Neuron (in vitro differentiated cells): ENCODE results near the gene VDAC2.

Experiments
- H2AFZ ChIP-seq: one replicate; pipeline ENCODE4 v1.6.1; 2013; ENCODE audit warnings: low read depth, mild to moderate bottlenecking, inconsistent platforms, low read length, moderate library complexity
- H3K27me3 ChIP-seq: one replicate; pipeline ENCODE4 v1.6.1; 2013; ENCODE audit warnings: low read length; ENCODE audit not compliant: insufficient read depth
- H3K36me3 ChIP-seq: one replicate; pipeline ENCODE4 v1.6.1; 2013; ENCODE audit warnings: low read length; ENCODE audit not compliant: insufficient read depth
- H3K4me1 ChIP-seq: one replicate; pipeline ENCODE4 v1.6.1; 2013; ENCODE audit warnings: low read length; ENCODE audit not compliant: insufficient read depth
- H3K4me3 ChIP-seq: 2 replicates; pipeline ENCODE4 v1.5.1; 2013; ENCODE audit warnings: mild to moderate bottlenecking, low read length, moderate library complexity
- H3K9me3 ChIP-seq: one replicate; pipeline ENCODE4 v1.6.1; 2013; ENCODE audit warnings: low read length

The VDAC2 gene

GRCh38 chr10:75238182-75239095 is 27.8 kb downstream of the VDAC2 start:
- no peaks in the 10 kb centered on the region for H3K9me3 ChIP-seq
- H2AFZ ChIP-seq, result no peak overlapping the region
- no peak overlapping the region for H3K4me3 ChIP-seq
- H3K4me1 ChIP-seq, result no peaks in the 10 kb centered on the region
- no peaks in the 10 kb centered on the region for H3K27me3 ChIP-seq
- no peaks in the 10 kb centered on the region for H3K36me3 ChIP-seq

- Histone ChIP-seq H3K4me1 (no peaks in the 10 kb centered on the region), H2AFZ (no peak overlapping the region), H3K4me3 (no peak overlapping the region), H3K9me3 (no peaks in the 10 kb centered on the region), H3K27me3 (no peaks in the 10 kb centered on the region), H3K36me3 (no peaks in the 10 kb centered on the region)
Measured at GRCh38 chr10:75239096-75239790, 28.6 kb downstream of the VDAC2 start.

GRCh38 chr10:75240329-75241076 is 29.9 kb downstream of the VDAC2 start:
- Histone ChIP-seq H3K4me3 (no peak overlapping the region), H2AFZ (no peak overlapping the region), H3K4me1 (no peaks in the 10 kb centered on the region), H3K36me3 (no peaks in the 10 kb centered on the region), H3K27me3 (no peaks in the 10 kb centered on the region), H3K9me3 (no peaks in the 10 kb centered on the region)

GRCh38 chr10:75243426-75243825 is 32.8 kb downstream of the VDAC2 start:
- Histone ChIP-seq H3K36me3 (no peaks in the 10 kb centered on the region), H3K9me3 (no peaks in the 10 kb centered on the region), H3K4me3 (no peak overlapping the region), H3K27me3 (no peaks in the 10 kb centered on the region), H2AFZ (no peak overlapping the region), H3K4me1 (no peaks in the 10 kb centered on the region)

DNA sequence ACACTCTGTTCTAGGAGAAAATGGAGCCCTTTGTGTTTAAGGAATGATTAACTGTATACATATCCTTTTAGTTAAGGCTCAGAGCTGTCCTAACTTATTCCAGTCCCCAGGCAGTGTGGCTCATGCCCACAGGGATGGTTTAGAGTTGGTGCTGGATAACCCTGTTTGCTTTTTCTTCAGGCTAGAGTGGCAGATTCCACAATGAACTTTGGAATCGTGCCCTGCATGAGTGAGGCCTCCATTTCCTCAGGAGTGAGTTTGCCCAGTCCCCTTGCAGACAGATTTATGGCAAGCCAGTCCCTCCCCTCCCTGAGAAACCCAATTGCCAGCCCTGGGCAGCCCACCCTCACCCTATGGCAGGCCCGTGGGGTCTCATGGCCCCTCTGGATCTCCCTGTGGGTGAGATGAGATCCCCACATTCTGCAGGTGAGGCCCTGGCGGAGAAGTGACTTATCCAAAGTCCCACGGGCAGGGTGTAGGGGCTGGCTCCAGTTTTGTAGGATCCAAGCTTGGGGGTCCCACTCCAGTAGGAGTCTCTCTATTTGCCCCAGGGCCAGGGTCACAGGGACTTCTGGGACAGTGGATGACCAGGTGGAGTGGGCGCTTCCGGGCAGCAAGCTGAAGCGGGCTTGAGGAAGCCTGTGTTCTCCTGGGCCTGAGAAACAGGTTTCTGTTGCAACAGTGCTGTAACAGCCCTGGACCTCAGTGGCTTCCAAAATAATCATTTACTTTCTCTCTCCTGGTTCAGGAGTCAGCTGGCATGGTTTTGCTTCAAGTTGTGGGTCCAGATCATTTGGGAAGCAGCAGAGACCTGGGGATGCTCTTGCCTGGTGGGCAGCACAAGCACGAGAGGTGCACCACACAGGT is 34.1 kb downstream of the VDAC2 start:
- Histone ChIP-seq H3K27me3 (no peaks in the 10 kb centered on the region), H3K9me3 (no peaks in the 10 kb centered on the region), H3K4me1 (no peaks in the 10 kb centered on the region), H3K36me3 (no peaks in the 10 kb centered on the region), H2AFZ (no peak overlapping the region), H3K4me3 (no peak overlapping the region)

DNA sequence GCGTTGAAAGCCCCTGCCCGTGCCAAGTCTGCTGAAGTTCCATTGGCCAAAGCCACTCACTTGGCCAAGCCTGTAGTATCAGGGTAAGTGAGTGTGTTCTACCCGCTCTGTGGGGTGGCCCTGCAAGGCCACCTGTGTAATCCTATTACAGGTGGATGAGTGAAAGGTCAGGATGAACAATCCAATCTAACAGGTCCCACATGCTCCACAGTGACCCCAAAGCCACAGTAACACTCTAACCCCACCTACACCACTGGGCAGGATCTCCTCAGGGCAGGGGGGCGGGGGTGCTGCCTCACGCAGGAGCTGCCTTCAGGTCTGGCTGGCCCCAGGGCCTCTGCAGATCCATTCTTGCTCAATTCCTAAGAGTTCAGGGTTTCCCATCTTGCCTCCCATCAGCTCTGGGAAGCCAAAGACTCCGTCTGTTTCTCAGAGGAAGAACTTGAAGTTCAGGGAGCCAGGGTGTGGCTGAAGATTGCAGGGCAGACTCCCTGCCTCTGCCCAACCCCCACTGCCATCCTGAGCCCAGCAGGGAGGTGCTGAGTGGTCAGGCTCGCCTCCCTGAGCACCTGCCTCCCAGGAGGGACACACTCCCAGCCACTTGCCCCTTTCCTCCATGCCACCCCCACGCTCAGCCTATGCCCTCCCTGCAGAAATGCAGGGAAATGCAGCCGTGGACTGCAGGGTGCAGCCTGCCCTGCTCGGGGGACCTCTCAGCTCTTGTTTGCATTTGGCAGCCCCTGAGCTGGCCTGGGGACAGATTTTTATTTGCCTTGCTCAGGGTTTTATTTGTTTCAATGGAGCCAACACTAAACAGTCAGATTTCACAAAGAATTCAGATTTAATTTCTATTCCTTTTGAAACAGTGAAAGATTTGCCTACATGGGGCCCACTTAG is 35.0 kb downstream of the VDAC2 start:
- H3K27me3 ChIP-seq, result no peaks in the 10 kb centered on the region
- H3K4me3 ChIP-seq, result no peak overlapping the region

DNA sequence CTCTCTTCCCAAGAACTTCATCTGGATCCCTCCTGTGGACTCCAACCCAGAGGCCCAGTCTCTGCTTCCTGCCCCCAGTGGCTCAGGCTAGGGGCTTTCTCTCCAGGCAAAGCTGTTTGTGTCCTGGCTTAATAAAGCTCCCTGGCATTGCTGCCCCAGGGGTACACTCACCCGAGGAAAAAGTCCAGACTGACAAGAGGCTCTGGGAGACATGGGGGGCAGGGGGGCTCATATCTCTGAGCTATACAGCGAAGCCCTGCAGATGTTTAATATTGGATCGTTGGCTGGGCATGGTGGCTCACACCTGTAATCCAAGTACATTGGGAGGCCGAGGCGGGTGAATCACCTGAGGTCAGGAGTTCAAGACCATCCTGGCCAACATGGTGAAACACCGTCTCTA is 35.9 kb downstream of the VDAC2 start:
- Histone ChIP-seq H3K36me3 (no peaks in the 10 kb centered on the region), H3K9me3 (no peaks in the 10 kb centered on the region), H2AFZ (no peak overlapping the region), H3K4me1 (no peaks in the 10 kb centered on the region), H3K4me3 (no peak overlapping the region), H3K27me3 (no peaks in the 10 kb centered on the region)

More for the DNA sequence above, 35.0 kb downstream of the VDAC2 start:
- Histone ChIP-seq H3K9me3 (no peaks in the 10 kb centered on the region), H3K4me1 (no peaks in the 10 kb centered on the region), H2AFZ (no peak overlapping the region), H3K36me3 (no peaks in the 10 kb centered on the region)

- no peak overlapping the region for H3K4me3 ChIP-seq
- H2AFZ ChIP-seq, result no peak overlapping the region
- H3K36me3 ChIP-seq, result no peaks in the 10 kb centered on the region
- H3K9me3 ChIP-seq, result no peaks in the 10 kb centered on the region
- no peaks in the 10 kb centered on the region for H3K27me3 ChIP-seq
- H3K4me1 ChIP-seq, result no peaks in the 10 kb centered on the region
Measured at GRCh38 chr10:75247797-75248196, 37.2 kb downstream of the VDAC2 start.

DNA sequence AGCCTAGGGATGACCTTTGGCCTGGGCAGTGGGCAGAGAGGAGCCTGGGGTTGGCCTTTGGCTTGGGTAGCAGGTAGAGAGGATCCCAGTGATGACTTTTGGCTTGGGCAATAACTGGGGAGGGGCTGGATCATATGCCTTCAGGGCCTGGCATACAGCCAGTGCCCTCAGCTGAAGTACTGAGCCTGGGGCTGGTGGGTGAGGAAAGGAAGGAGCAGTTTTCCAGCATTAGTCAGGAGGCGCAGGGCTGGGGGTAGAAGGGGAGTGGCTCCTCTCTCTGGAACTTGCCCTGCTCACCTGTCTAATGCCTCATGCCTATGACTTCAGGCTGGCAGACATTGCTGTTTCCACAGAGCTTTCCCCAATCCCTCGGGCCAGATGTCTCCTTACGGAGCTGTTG is 40.3 kb downstream of the VDAC2 start:
- no peaks in the 10 kb centered on the region for H3K36me3 ChIP-seq
- no peak overlapping the region for H2AFZ ChIP-seq
- H3K27me3 ChIP-seq, result no peaks in the 10 kb centered on the region
- H3K4me1 ChIP-seq, result no peaks in the 10 kb centered on the region
- H3K4me3 ChIP-seq, result no peak overlapping the region
- peaks cover 2% of the 10 kb centered on the region for H3K9me3 ChIP-seq

GRCh38 chr10:75253281-75254220 is 43.0 kb downstream of the VDAC2 start:
- no peaks in the 10 kb centered on the region for H3K36me3 ChIP-seq
- H3K27me3 ChIP-seq, result no peaks in the 10 kb centered on the region
- no peaks in the 10 kb centered on the region for H3K4me1 ChIP-seq
- peaks cover 2% of the 10 kb centered on the region for H3K9me3 ChIP-seq
- H2AFZ ChIP-seq, result no peak overlapping the region
- no peak overlapping the region for H3K4me3 ChIP-seq

GRCh38 chr10:75254739-75255138 is 44.1 kb downstream of the VDAC2 start:
- Histone ChIP-seq H3K27me3 (no peaks in the 10 kb centered on the region), H3K4me3 (no peak overlapping the region), H3K36me3 (no peaks in the 10 kb centered on the region), H3K4me1 (no peaks in the 10 kb centered on the region), H2AFZ (no peak overlapping the region), H3K9me3 (peaks cover 2% of the 10 kb centered on the region)
